ENCODE measurements around the gene RAD51B. TPM values are rescaled to one million over a fixed set of nuclear protein-coding genes. Genes with fewer than 3 reads are reported as not detected.

The RAD51B gene
- total and polyA plus RNA-seq, 2 of the 13 experiments (the other 11 are each of a cell fraction or from before 2014, with no cell fraction given) = 7.0 to 9.5 TPM

GRCh38 chr14:68399971-68400370 is 580.4 kb downstream of the RAD51B start:
- Histone ChIP-seq H3K9me3 (ENCODE audit: low read length) (no peaks in the 10 kb centered on the region), H3K4me1 (ENCODE audit: insufficient read depth, low read length) (peaks cover 16% of the 10 kb centered on the region), H3K27ac (ENCODE audit: extremely low read length, insufficient read depth, low read length) (no peak overlapping the region), H3K9ac (ENCODE audit: insufficient read depth, low read depth, low read length) (no peak overlapping the region), H3K4me2 (ENCODE audit: low read depth, low read length) (no peak overlapping the region), H2AFZ (ENCODE audit: low read length) (no peak overlapping the region), H3K79me2 (ENCODE audit: insufficient read depth, low read length) (no peaks in the 10 kb centered on the region), H3K27me3 (ENCODE audit: control insufficient read depth in 1 of 2, insufficient read depth in 2 of 2, low read length in 2 of 2) (no peaks in the 10 kb centered on the region), H3K4me3 (replicated peaks in 1 of 3; ENCODE audit: insufficient read depth in 1 of 3, low read depth in 2 of 3, low read length in 3 of 3) (no peak overlapping the region), H3K36me3 (replicated peaks in 1 of 2; ENCODE audit: control insufficient read depth in 1 of 2, insufficient read depth in 2 of 2, low read length in 2 of 2) (no peaks in the 10 kb centered on the region), H4K20me1 (ENCODE audit: insufficient read depth, low read length) (no peaks in the 10 kb centered on the region)
- ATAC-seq (no peak), FAIRE-seq (no peak), DNase-seq (ENCODE audit: low spot score) (no peak)
- POLR2A ChIA-PET = no interaction called here
- intact Hi-C loops (cut with micrococcal nuclease; ENCODE audit: unreplicated experiment) = no loop called here
- in situ Hi-C loops (cut with HindIII; ENCODE audit: extremely low pct_ligation_motif_present, low pct_unique_long_range_greater_than_20kb) = no loop called here
- 83% methylated on average over 2 of the region's 2 CpGs for WGBS (ENCODE audit: low lambda C conversion rate)
- TF ChIP-seq GTF2F1 (IDR thresholded peaks at IDR 0.05; ENCODE audit: low read length) = no peak
- TF ChIP-seq FOXA3 (CRISPR knock-in tag; IDR thresholded peaks at IDR 0.05) = no peak
- TF ChIP-seq GTF3A (CRISPR knock-in tag; conservative IDR thresholded peaks at IDR 0.05) = no peak
- no peak for TF ChIP-seq RAD21 (CRISPR knock-in tag; IDR thresholded peaks at IDR 0.05)
- TF ChIP-seq ZXDC (CRISPR knock-in tag; IDR thresholded peaks at IDR 0.05) = no peak
- TF ChIP-seq ZBTB20 (CRISPR knock-in tag; IDR thresholded peaks at IDR 0.05; ENCODE audit: borderline replicate concordance, low read depth) = no peak
- no peak for TF ChIP-seq KDM6A (CRISPR knock-in tag; IDR thresholded peaks at IDR 0.05; ENCODE audit: low read depth)
- no peak for TF ChIP-seq TMF1 (CRISPR knock-in tag; IDR thresholded peaks at IDR 0.05; ENCODE audit: low read depth)
- BruUV-seq (replicated peaks) = no TSS peak
- CTCF ChIA-PET (ENCODE audit: low intra/inter-chr PET ratio, low total read pairs) = no interaction called here

All from HepG2 (cell line).